ENCODE results near the gene TSNAXIP1. TPM values are rescaled to one million over a fixed set of nuclear protein-coding genes. Genes with fewer than 3 reads are reported as not detected.

TSNAXIP1 gene
- total and polyA plus RNA-seq, 9 of the 15 experiments (the other 6 are each of a cell fraction or from before 2014, with no cell fraction given): 0.03 to 0.24 (median 0.11) TPM; not detected in 4

GRCh38 chr16:67847064-67847861 lies 40.6 kb downstream of the TSNAXIP1 start, which contains the start of gene CENPT (continued):
- TF ChIP-seq, protein P1, sequence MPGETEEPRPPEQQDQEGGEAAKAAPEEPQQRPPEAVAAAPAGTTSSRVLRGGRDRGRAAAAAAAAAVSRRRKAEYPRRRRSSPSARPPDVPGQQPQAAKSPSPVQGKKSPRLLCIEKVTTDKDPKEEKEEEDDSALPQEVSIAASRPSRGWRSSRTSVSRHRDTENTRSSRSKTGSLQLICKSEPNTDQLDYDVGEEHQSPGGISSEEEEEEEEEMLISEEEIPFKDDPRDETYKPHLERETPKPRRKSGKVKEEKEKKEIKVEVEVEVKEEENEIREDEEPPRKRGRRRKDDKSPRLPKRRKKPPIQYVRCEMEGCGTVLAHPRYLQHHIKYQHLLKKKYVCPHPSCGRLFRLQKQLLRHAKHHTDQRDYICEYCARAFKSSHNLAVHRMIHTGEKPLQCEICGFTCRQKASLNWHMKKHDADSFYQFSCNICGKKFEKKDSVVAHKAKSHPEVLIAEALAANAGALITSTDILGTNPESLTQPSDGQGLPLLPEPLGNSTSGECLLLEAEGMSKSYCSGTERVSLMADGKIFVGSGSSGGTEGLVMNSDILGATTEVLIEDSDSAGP (CRISPR knock-in tag; IDR thresholded peaks at IDR 0.05): no peak
- TF ChIP-seq ZSCAN29 (IDR thresholded peaks at IDR 0.05) (no peak), RBM15 (IDR thresholded peaks at IDR 0.05; ENCODE audit: insufficient read depth, low read length) (no peak), ZBTB43 (CRISPR knock-in tag; IDR thresholded peaks at IDR 0.05) (0 out of 2 replicates have a peak, but pooled peaks have one; percentile 45), CREB1 (IDR thresholded peaks at IDR 0.05) (0 out of 2 replicates have a peak, but pooled peaks have one; percentile 9), CREB1 (CRISPR knock-in tag; IDR thresholded peaks at IDR 0.05) (no peak), NONO (IDR thresholded peaks at IDR 0.05; ENCODE audit: low read depth in 2 of 2, low read length in 1 of 2) (peak; percentile 53 to 69; a peak in 3 of 4 replicates), TGIF2 (CRISPR knock-in tag; IDR thresholded peaks at IDR 0.05) (no peak), RFX1 (IDR thresholded peaks at IDR 0.05) (no peak), YY1 (IDR thresholded peaks at IDR 0.05; ENCODE audit: borderline replicate concordance in 1 of 3, control insufficient read depth in 1 of 3, extremely low read depth in 1 of 3, insufficient read depth in 3 of 3, insufficient read length in 1 of 3, insufficient replicate concordance in 2 of 3, low read depth in 1 of 3, low read length in 2 of 3) (no peak), HDAC6 (IDR thresholded peaks at IDR 0.05; ENCODE audit: low read depth, low read length) (no peak), RUNX1 (IDR thresholded peaks at IDR 0.05; ENCODE audit: low read depth) (0 out of 2 replicates have a peak, but pooled peaks have one; percentile 51), PATZ1 (CRISPR knock-in tag; IDR thresholded peaks at IDR 0.05; ENCODE audit: borderline replicate concordance) (no peak), BCLAF1 (IDR thresholded peaks at IDR 0.05; ENCODE audit: borderline replicate concordance in 1 of 2, control insufficient read depth in 1 of 2, low read depth in 2 of 2, low read length in 1 of 2) (no peak)

Data from K562 (cell line).